Ecto neural progenitor cell (in vitro differentiated cells): ENCODE data around the gene IL31RA.
"Not testable (repeated sequence)": the region's sequence is repeated elsewhere in the genome, so short reads cannot be mapped to it uniquely, and the experiment has no call there.

ENCODE experiments used
- DNase-seq: peaks from one replicate; pipeline ENCODE4 v3.0.0-alpha.2; 2018; ENCODE audit warnings: low spot score

Gene IL31RA

GRCh38 chr5:55850839-55851674 is at the start of gene IL31RA:
TSS of gene IL31RA (plus strand) at chr5:55851357. CDS start at chr5:55851571, 214 bp downstream.
- no peak for DNase-seq

GRCh38 chr5:55808814-55809213 is 42.3 kb upstream of the IL31RA start:
- DNase-seq: not testable (repeated sequence)

GRCh38 chr5:55815939-55816338 is 35.2 kb upstream of the IL31RA start:
- not testable (repeated sequence) for DNase-seq

- DNase-seq: no peak
Measured at GRCh38 chr5:55816342-55816741, 34.8 kb upstream of the IL31RA start.

GRCh38 chr5:55817030-55817429 is 34.1 kb upstream of the IL31RA start:
- no peak for DNase-seq

- no peak for DNase-seq
Measured at GRCh38 chr5:55820488-55820887, 30.7 kb upstream of the IL31RA start.

- DNase-seq: peak; percentile 70
Measured at GRCh38 chr5:55821731-55822512, 29.2 kb upstream of the IL31RA start.

- no peak for DNase-seq
Measured at GRCh38 chr5:55823151-55823796, 27.9 kb upstream of the IL31RA start.

- DNase-seq: no peak
Measured at GRCh38 chr5:55829956-55830355, 21.2 kb upstream of the IL31RA start.

- no peak for DNase-seq
Measured at GRCh38 chr5:55832446-55832845, 18.7 kb upstream of the IL31RA start.

GRCh38 chr5:55836191-55836590 is 15.0 kb upstream of the IL31RA start:
- DNase-seq: no peak

GRCh38 chr5:55841976-55842375 is 9.2 kb upstream of the IL31RA start:
- DNase-seq: no peak

- DNase-seq: no peak
Measured at GRCh38 chr5:55847837-55848236, 3.3 kb upstream of the IL31RA start.

GRCh38 chr5:55848783-55849182 is 2.4 kb upstream of the IL31RA start:
- DNase-seq: no peak

GRCh38 chr5:55851675-55851979 is 470 bp downstream of the IL31RA start:
- no peak for DNase-seq

GRCh38 chr5:55852503-55852902 is 1.3 kb downstream of the IL31RA start:
- DNase-seq: no peak

GRCh38 chr5:55853041-55853670 is 2.0 kb downstream of the IL31RA start:
- no peak for DNase-seq

GRCh38 chr5:55853818-55854217 is 2.7 kb downstream of the IL31RA start:
- DNase-seq: no peak

GRCh38 chr5:55855509-55855908 is 4.4 kb downstream of the IL31RA start:
- DNase-seq: no peak

- DNase-seq: no peak
Measured at GRCh38 chr5:55856516-55857246, 5.5 kb downstream of the IL31RA start.

GRCh38 chr5:55857247-55857640 is 6.1 kb downstream of the IL31RA start:
- no peak for DNase-seq

GRCh38 chr5:55858104-55858503 is 6.9 kb downstream of the IL31RA start:
- DNase-seq: no peak
